HL-60 (cell line): Measurements from ENCODE around the gene ADGRB2.

Experiments
- DNase-seq, 2 experiments: peaks; one replicate each; pipeline ENCODE4 v3.0.0-alpha.2; 2010 to 2020; ENCODE audit warnings: low read depth in 1 of 2, low spot score in 1 of 2
- H3K27ac ChIP-seq: fragments of 250-450 bp; sonication (Bioruptor Pico); replicated peaks from 2 replicates; pipeline ENCODE4 v1.5.1; 2020; ENCODE audit warnings: mild to moderate bottlenecking, moderate library complexity
- H3K27me3 ChIP-seq: fragments of 250-450 bp; sonication (Bioruptor Pico); 2 replicates; pipeline ENCODE4 v1.5.1; 2021; ENCODE audit warnings: mild to moderate bottlenecking, moderate library complexity; ENCODE audit not compliant: insufficient read depth, poor library complexity, severe bottlenecking
- H3K4me3 ChIP-seq: replicated peaks from 2 replicates; pipeline ENCODE4 v1.5.1; 2011; ENCODE audit warnings: mild to moderate bottlenecking, control low read depth, low read length; ENCODE audit not compliant: insufficient read depth
- GABPA ChIP-seq: IDR thresholded peaks from 2 replicates; pipeline ENCODE4 v1.6.1; 2012; ENCODE audit warnings: low read depth
- POLR2AphosphoS5 ChIP-seq: IDR thresholded peaks from 2 replicates; pipeline ENCODE4 v1.6.1; 2012; ENCODE audit warnings: low read depth
- SPI1 ChIP-seq: IDR thresholded peaks from 2 replicates; pipeline ENCODE4 v1.6.1; 2012; ENCODE audit warnings: low read depth, mild to moderate bottlenecking, borderline replicate concordance
- TF ChIP-seq, protein P1 (sequence below): IDR thresholded peaks from one replicate; pipeline ENCODE4 v1.5.1; 2011; ENCODE audit warnings: low read length, control low read depth, inconsistent platforms; ENCODE audit not compliant: insufficient read depth
- TF ChIP-seq, protein P2 (sequence below): IDR thresholded peaks from 2 replicates; pipeline ENCODE4 v1.6.1; 2012; ENCODE audit warnings: low read depth; ENCODE audit not compliant: insufficient replicate concordance

Gene ADGRB2

DNA sequence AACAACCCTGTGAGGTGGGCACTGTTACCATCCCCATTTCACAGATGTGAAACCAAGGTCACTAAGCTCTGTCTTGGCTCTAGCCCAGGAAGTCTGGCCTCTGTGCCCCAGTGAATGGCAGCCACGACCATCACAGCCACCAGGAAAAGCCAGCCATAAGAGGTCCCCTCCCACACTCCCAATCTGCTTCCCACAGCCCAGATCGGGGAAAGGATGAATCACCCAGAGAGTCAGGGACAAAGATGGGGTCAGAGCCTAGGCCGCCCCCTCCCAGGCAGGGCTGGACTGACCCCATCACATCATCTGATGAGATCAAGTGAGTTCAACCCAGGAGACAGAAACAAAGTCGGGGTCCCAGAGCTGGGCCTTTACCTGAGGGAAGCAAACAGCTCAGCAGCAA is 37.4 kb downstream of the ADGRB2 start:
- TF ChIP-seq GABPA = no peak
- TF ChIP-seq POLR2AphosphoS5 = no peak
- TF ChIP-seq, protein P1, sequence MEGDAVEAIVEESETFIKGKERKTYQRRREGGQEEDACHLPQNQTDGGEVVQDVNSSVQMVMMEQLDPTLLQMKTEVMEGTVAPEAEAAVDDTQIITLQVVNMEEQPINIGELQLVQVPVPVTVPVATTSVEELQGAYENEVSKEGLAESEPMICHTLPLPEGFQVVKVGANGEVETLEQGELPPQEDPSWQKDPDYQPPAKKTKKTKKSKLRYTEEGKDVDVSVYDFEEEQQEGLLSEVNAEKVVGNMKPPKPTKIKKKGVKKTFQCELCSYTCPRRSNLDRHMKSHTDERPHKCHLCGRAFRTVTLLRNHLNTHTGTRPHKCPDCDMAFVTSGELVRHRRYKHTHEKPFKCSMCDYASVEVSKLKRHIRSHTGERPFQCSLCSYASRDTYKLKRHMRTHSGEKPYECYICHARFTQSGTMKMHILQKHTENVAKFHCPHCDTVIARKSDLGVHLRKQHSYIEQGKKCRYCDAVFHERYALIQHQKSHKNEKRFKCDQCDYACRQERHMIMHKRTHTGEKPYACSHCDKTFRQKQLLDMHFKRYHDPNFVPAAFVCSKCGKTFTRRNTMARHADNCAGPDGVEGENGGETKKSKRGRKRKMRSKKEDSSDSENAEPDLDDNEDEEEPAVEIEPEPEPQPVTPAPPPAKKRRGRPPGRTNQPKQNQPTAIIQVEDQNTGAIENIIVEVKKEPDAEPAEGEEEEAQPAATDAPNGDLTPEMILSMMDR = no peak
- TF ChIP-seq SPI1 = no peak
- TF ChIP-seq, protein P2, sequence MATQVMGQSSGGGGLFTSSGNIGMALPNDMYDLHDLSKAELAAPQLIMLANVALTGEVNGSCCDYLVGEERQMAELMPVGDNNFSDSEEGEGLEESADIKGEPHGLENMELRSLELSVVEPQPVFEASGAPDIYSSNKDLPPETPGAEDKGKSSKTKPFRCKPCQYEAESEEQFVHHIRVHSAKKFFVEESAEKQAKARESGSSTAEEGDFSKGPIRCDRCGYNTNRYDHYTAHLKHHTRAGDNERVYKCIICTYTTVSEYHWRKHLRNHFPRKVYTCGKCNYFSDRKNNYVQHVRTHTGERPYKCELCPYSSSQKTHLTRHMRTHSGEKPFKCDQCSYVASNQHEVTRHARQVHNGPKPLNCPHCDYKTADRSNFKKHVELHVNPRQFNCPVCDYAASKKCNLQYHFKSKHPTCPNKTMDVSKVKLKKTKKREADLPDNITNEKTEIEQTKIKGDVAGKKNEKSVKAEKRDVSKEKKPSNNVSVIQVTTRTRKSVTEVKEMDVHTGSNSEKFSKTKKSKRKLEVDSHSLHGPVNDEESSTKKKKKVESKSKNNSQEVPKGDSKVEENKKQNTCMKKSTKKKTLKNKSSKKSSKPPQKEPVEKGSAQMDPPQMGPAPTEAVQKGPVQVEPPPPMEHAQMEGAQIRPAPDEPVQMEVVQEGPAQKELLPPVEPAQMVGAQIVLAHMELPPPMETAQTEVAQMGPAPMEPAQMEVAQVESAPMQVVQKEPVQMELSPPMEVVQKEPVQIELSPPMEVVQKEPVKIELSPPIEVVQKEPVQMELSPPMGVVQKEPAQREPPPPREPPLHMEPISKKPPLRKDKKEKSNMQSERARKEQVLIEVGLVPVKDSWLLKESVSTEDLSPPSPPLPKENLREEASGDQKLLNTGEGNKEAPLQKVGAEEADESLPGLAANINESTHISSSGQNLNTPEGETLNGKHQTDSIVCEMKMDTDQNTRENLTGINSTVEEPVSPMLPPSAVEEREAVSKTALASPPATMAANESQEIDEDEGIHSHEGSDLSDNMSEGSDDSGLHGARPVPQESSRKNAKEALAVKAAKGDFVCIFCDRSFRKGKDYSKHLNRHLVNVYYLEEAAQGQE = no peak
- no peak for DNase-seq
- Histone ChIP-seq H3K27ac (no peak overlapping the region), H3K27me3 (no peaks in the 10 kb centered on the region), H3K4me3 (no peak overlapping the region)

DNA sequence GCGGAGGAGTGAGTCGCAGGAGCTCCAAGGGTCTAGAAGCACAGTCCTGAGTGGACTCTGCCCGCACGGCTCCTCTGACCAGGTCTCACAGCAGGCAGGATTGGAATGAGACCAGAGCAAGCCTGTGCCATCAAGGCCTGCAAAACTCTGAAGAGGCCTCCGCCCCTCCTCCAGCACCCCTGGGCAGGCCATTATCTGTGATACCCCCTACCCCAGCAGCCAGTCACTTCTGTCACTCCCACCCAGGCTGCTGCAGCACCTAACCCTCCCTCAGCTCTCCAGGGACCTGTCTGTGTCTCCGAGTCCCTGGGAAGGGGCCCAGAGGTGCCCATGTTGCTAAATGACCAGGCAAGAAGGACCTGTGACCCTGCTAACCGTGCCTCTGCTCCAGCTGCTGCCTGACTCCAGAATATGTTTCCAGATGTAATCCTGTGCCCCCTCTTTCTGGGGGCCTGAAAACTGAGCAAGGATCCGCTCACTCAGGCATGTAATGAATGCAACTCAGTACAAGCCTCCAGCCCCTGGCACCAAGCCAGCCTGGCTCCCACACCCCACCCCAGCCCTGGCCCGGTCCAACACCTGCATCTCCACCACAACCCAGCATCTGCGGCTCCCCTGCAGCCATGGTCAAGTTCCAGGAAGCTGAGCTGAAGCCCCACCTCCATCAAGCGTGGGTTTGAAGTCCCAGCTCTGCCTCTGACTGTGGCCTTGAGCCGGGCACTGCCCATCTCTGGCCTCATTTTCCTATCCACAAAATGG is 38.2 kb downstream of the ADGRB2 start:
- Histone ChIP-seq H3K4me3 (no peak overlapping the region), H3K27me3 (no peaks in the 10 kb centered on the region), H3K27ac (no peak overlapping the region)
- TF ChIP-seq, protein P2 = no peak
- TF ChIP-seq, protein P1 = no peak
- TF ChIP-seq GABPA (no peak), SPI1 (no peak), POLR2AphosphoS5 (no peak)
- no peak for DNase-seq

DNA sequence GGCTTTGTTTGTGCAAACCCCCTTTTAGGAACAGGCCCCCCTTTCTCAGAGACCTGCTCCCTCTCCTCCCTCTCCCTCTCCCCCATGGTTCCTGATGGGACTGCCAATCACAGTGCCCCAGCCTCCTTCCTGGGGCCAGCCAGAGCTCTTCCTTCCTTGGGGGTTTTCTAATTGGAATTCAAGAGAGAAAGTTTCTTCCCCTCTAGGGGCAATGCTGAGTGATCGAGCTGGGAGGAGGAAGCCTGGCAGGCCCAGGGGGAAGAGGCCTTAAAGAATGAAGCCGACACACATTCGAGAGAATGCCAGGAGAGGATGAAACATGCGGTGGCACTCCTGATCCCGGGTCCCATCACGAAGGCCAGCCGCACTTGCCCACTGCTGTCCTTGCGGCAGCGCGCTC is 39.0 kb downstream of the ADGRB2 start:
- H3K27ac ChIP-seq = no peak overlapping the region
- DNase-seq = no peak
- TF ChIP-seq, protein P2 = peak; percentile 18
- TF ChIP-seq, protein P1 = no peak
- no peak for TF ChIP-seq GABPA
- H3K27me3 ChIP-seq = no peaks in the 10 kb centered on the region
- no peak overlapping the region for H3K4me3 ChIP-seq
